ENCODE measurements around the gene VEGFB. TPM values are rescaled to one million over a fixed set of nuclear protein-coding genes. Genes with fewer than 3 reads are reported as not detected.

VEGFB gene
- total RNA-seq, 2 donors from 2014 or later: 276 to 310 TPM

- intact Hi-C loops (cut with DNase I): loop anchor here in 1 of 2 donors (5.0 kb wide), 1 partner anchor 50 kb away; the partner anchor contains the start of gene CATSPERZ
- ATAC-seq (peak in 1 of 2 donors; percentile 40), DNase-seq (peak; percentile 71)
These were observed 17.9 kb downstream of the VEGFB start for GRCh38 chr11:64252003-64252872.

GRCh38 chr11:64253043-64253442, 18.7 kb downstream of the VEGFB start:
- ATAC-seq: no peak
- no peak for DNase-seq
- intact Hi-C loops (cut with DNase I): loop anchor here in 1 of 2 donors (5.0 kb wide), 1 partner anchor 49 kb away; the partner anchor contains the start of gene CATSPERZ

- ATAC-seq: peak in 1 of 2 donors; percentile 6
- intact Hi-C loops (cut with DNase I): loop anchor here in 1 of 2 donors (5.0 kb wide), 1 partner anchor 49 kb away; the partner anchor contains the start of gene CATSPERZ
- no peak for DNase-seq
These were observed 19.1 kb downstream of the VEGFB start for GRCh38 chr11:64253481-64253880.

GRCh38 chr11:64254326-64254725, 19.9 kb downstream of the VEGFB start:
- ATAC-seq (no peak), DNase-seq (no peak)
- intact Hi-C loops (cut with DNase I): loop anchor here in 1 of 2 donors (5.0 kb wide), 1 partner anchor 48 kb away; the partner anchor contains the start of gene CATSPERZ

GRCh38 chr11:64255135-64256128, 21.0 kb downstream of the VEGFB start:
- DNase-seq (no peak), ATAC-seq (no peak)

GRCh38 chr11:64256300-64256699, 21.9 kb downstream of the VEGFB start:
- DNase-seq (no peak), ATAC-seq (no peak)
- intact Hi-C loops (cut with DNase I): no loop called here

More at GRCh38 chr11:64255135-64256128, 21.0 kb downstream of the VEGFB start:
- intact Hi-C loops (cut with DNase I): no loop called here

GRCh38 chr11:64258356-64258755, 24.0 kb downstream of the VEGFB start:
- DNase-seq: no peak
- intact Hi-C loops (cut with DNase I): no loop called here
- no peak for ATAC-seq

GRCh38 chr11:64258946-64259532, 24.7 kb downstream of the VEGFB start:
- intact Hi-C loops (cut with DNase I): no loop called here
- no peak for ATAC-seq
- no peak for DNase-seq

- intact Hi-C loops (cut with DNase I): no loop called here
- ATAC-seq (no peak), DNase-seq (no peak)
These were observed 25.2 kb downstream of the VEGFB start for GRCh38 chr11:64259533-64260067.

GRCh38 chr11:64260147-64260708, 25.8 kb downstream of the VEGFB start:
- intact Hi-C loops (cut with DNase I): no loop called here
- no peak for DNase-seq
- no peak for ATAC-seq

- DNase-seq (no peak), ATAC-seq (no peak)
- intact Hi-C loops (cut with DNase I): no loop called here
These were observed 27.2 kb downstream of the VEGFB start for GRCh38 chr11:64261556-64262080.

- DNase-seq: no peak
- intact Hi-C loops (cut with DNase I): no loop called here
- ATAC-seq: no peak
These were observed 28.1 kb downstream of the VEGFB start for GRCh38 chr11:64262271-64263002.

GRCh38 chr11:64263021-64263946, 28.9 kb downstream of the VEGFB start:
- DNase-seq (no peak), ATAC-seq (no peak)
- intact Hi-C loops (cut with DNase I): no loop called here

GRCh38 chr11:64263947-64264317, 29.5 kb downstream of the VEGFB start:
- DNase-seq: no peak

GRCh38 chr11:64264371-64264852, 30.0 kb downstream of the VEGFB start:
- intact Hi-C loops (cut with DNase I): no loop called here
- DNase-seq (no peak), ATAC-seq (no peak)

More at GRCh38 chr11:64263947-64264317, 29.5 kb downstream of the VEGFB start:
- intact Hi-C loops (cut with DNase I): no loop called here
- no peak for ATAC-seq
